ENCODE measurements around the gene ASTN1.

GRCh38 chr1:176894450-176894849 lies 270.1 kb downstream of the ASTN1 start:
- TF ChIP-seq, protein P1, sequence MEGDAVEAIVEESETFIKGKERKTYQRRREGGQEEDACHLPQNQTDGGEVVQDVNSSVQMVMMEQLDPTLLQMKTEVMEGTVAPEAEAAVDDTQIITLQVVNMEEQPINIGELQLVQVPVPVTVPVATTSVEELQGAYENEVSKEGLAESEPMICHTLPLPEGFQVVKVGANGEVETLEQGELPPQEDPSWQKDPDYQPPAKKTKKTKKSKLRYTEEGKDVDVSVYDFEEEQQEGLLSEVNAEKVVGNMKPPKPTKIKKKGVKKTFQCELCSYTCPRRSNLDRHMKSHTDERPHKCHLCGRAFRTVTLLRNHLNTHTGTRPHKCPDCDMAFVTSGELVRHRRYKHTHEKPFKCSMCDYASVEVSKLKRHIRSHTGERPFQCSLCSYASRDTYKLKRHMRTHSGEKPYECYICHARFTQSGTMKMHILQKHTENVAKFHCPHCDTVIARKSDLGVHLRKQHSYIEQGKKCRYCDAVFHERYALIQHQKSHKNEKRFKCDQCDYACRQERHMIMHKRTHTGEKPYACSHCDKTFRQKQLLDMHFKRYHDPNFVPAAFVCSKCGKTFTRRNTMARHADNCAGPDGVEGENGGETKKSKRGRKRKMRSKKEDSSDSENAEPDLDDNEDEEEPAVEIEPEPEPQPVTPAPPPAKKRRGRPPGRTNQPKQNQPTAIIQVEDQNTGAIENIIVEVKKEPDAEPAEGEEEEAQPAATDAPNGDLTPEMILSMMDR (IDR thresholded peaks at IDR 0.05): no peak
- no peak for TF ChIP-seq EP300 (IDR thresholded peaks at IDR 0.05)
